Brain microvascular endothelial cell (primary cell): ENCODE measurements around the gene RMDN3.

Source experiments
- DNase-seq: peaks from one replicate; pipeline ENCODE4 v3.0.0-alpha.2; 2020
- H3K27ac ChIP-seq: fragments of 250-450 bp; sonication (Bioruptor Pico); 2 replicates; pipeline ENCODE4 v1.5.1; 2020; ENCODE audit warnings: mild to moderate bottlenecking, moderate library complexity
- H3K27me3 ChIP-seq: fragments of 250-450 bp; sonication (Bioruptor Pico); replicated peaks from 2 replicates; pipeline ENCODE4 v1.5.1; 2020; ENCODE audit warnings: mild to moderate bottlenecking
- H3K36me3 ChIP-seq: fragments of 250-450 bp; sonication (Bioruptor Pico); replicated peaks from 2 replicates; pipeline ENCODE4 v1.5.1; 2020; ENCODE audit warnings: mild to moderate bottlenecking
- H3K4me3 ChIP-seq: 2 replicates; pipeline ENCODE4 v1.5.1; 2011; ENCODE audit warnings: low read depth, mild to moderate bottlenecking, control low read depth, low read length, moderate library complexity
- CTCF ChIP-seq: IDR thresholded peaks from 2 replicates; pipeline ENCODE4 v1.5.1; 2011; ENCODE audit warnings: low read depth, mild to moderate bottlenecking, moderate library complexity, low read length, control low read depth, inconsistent platforms; ENCODE audit errors: missing control alignments
- in situ Hi-C: cut with HindIII; loops from 2 replicates; pipeline ENCODE4 v1.10.0; 2017; ENCODE audit warnings: low sequenced_read_pairs, low pct_ligation_motif_present

Gene RMDN3

GRCh38 chr15:40702077-40702476 lies 53.0 kb downstream of the RMDN3 start:
- H3K27ac ChIP-seq: no peak overlapping the region
- in situ Hi-C loops: no loop called here

GRCh38 chr15:40697916-40698315 lies 57.1 kb downstream of the RMDN3 start:
- Histone ChIP-seq H3K27me3 (no peaks in the 10 kb centered on the region), H3K27ac (no peak overlapping the region), H3K4me3 (no peak overlapping the region), H3K36me3 (no peaks in the 10 kb centered on the region)
- no peak for DNase-seq
- no peak for TF ChIP-seq CTCF
- in situ Hi-C loops: no loop called here

More at GRCh38 chr15:40702077-40702476, 53.0 kb downstream of the RMDN3 start:
- Histone ChIP-seq H3K27me3 (no peaks in the 10 kb centered on the region), H3K36me3 (peaks cover 2% of the 10 kb centered on the region), H3K4me3 (no peak overlapping the region)
- TF ChIP-seq CTCF: peak; percentile 12
- no peak for DNase-seq

GRCh38 chr15:40696228-40696627 lies 58.8 kb downstream of the RMDN3 start:
- no peak for TF ChIP-seq CTCF
- Histone ChIP-seq H3K36me3 (no peaks in the 10 kb centered on the region), H3K27ac (no peak overlapping the region), H3K27me3 (no peaks in the 10 kb centered on the region), H3K4me3 (peak overlapping the region; percentile 97)
- in situ Hi-C loops: no loop called here
- DNase-seq: no peak

GRCh38 chr15:40695469-40695890 lies 59.6 kb downstream of the RMDN3 start:
- Histone ChIP-seq H3K4me3 (peak overlapping the region; percentile 97), H3K27ac (peak overlapping the region; percentile 85), H3K36me3 (no peaks in the 10 kb centered on the region), H3K27me3 (no peaks in the 10 kb centered on the region)
- in situ Hi-C loops: no loop called here
- DNase-seq: no peak
- no peak for TF ChIP-seq CTCF

- peak within 1 kb of the TSS; percentile 97 for H3K4me3 ChIP-seq
- no peak for TF ChIP-seq CTCF
- peak within 1 kb of the TSS; percentile 85 for H3K27ac ChIP-seq
- no peaks in the 10 kb centered on the region for H3K36me3 ChIP-seq
- DNase-seq: peak; percentile 95
- H3K27me3 ChIP-seq: no peaks in the 10 kb centered on the region
- in situ Hi-C loops: no loop called here
Observed at GRCh38 chr15:40694688-40695468, 60.2 kb downstream of the RMDN3 start, which contains the start of gene RAD51. RAD51 (plus strand) TSS chr15:40695174; CDS start chr15:40698759, 3,585 bp downstream.
